Ovary (tissue), 9 donors: ENCODE data around the gene FIZ1. TPM values are rescaled to one million over a fixed set of nuclear protein-coding genes. Genes with fewer than 3 reads are reported as not detected.

Experiments
- DNase-seq, 5 donors: peaks; one replicate each; pipeline ENCODE4 v3.0.0-alpha.2; 2019 to 2020
- H3K27ac ChIP-seq, 2 donors: fragments of 200-600 bp; one replicate each; pipeline versions ENCODE4 v1.5.1 to v1.8.0; 2019 to 2022
- H3K27me3 ChIP-seq: fragments of 200-600 bp; one replicate; pipeline ENCODE4 v1.8.0; 2022
- H3K36me3 ChIP-seq: fragments of 200-600 bp; sonication (generic); one replicate; pipeline ENCODE4 v1.5.1; 2019
- H3K4me1 ChIP-seq: one replicate; pipeline ENCODE4 v1.8.1; 2013; ENCODE audit warnings: mild to moderate bottlenecking, moderate library complexity; ENCODE audit not compliant: insufficient read depth
- H3K4me3 ChIP-seq: fragments of 200-600 bp; sonication (generic); one replicate; pipeline ENCODE4 v1.5.1; 2017
- H3K9me3 ChIP-seq, 2 donors: fragments of 200-600 bp in 1 of 2; sonication (generic) in 1 of 2; one replicate each; pipeline versions ENCODE4 v1.5.1 to v1.8.1; 2013 to 2019; ENCODE audit warnings: mild to moderate bottlenecking in 1 of 2, moderate library complexity in 1 of 2
- EP300 ChIP-seq: sonication (generic); formaldehyde crosslinking; IDR thresholded peaks from one replicate; pipeline ENCODE4 v1.6.1; 2017; ENCODE audit warnings: antibody characterized with exemption
- POLR2A ChIP-seq: fragments of 450-650 bp; IDR thresholded peaks from one replicate; pipeline ENCODE4 v1.6.1; 2017; ENCODE audit warnings: antibody characterized with exemption, mild to moderate bottlenecking, moderate library complexity
- WGBS, 3 donors: extraction: QIAGEN DNeasy Blood & Tissue Kit in 1 of 3; methylation state at CpG; one replicate each; pipeline versions ENCODE4 v1.1.5 to v1.1.7; 2013 to 2017; 5-methylcytosine and 5-hydroxymethylcytosine counted together
- intact Hi-C, 4 donors: fragments of 100-400 bp; cut with DNase I; formaldehyde crosslinking; loops; one replicate each; pipeline versions ENCODE4 v1.11.0 to v1.15.1; 2022 to 2023
- polyA plus RNA-seq, 2 donors: library from polyadenylated mRNA; stranded (reverse); fragments of 200-250 nt in 1 of 2; fragments of 350-450 nt in 1 of 2; fragmentation: Illumina TruSeq in 1 of 2; extraction: RNeasy Lipid Tissue Mini Kit (QIAGEN cat#74804) in 1 of 2; gene quantifications; one replicate each; pipeline ENCODE4 v1.2.3, GENCODE V29; 2013 to 2014
- total RNA-seq, 7 donors: library from RNA; depleted of rRNA in 2 of 7; stranded (reverse); fragments of >200 nt in 2 of 7; fragmentation: NEBNext Ultra II Directional in 3 of 7; extraction: Animal tissue kit (Norgen Biotek cat#: 25700) in 3 of 7; gene quantifications; one replicate each; pipeline versions ENCODE4 v1.1.0 to v1.2.4, GENCODE V29; 2016 to 2023
- TF ChIP-seq, protein P1 (sequence below), 3 donors: fragments of 450-650 bp in 2 of 3; fragments of 200-600 bp in 1 of 3; IDR thresholded peaks; one replicate each; pipeline versions ENCODE4 v1.5.1 to v1.8.0; 2016 to 2022; ENCODE audit warnings: antibody characterized with exemption in 3 of 3, mild to moderate bottlenecking in 1 of 3
- donor health status: DM: no; HTN: no; CAD: no; lungs with moderate emphysema.
- donor health status: DM: no; HTN: no; CAD: no.
- donor health status: Bipolar disorder and iron deficiency.
- donor health status: DM: yes; HTN: yes; CAD: no.
- donor health status: DM: no; HTN: no; CAD: no.
- donor health status: DM: yes; HTN: yes; CAD: no.

The FIZ1 gene
- total and polyA plus RNA-seq, 9 donors: 3.6 to 22.7 (median 13.4) TPM

DNA sequence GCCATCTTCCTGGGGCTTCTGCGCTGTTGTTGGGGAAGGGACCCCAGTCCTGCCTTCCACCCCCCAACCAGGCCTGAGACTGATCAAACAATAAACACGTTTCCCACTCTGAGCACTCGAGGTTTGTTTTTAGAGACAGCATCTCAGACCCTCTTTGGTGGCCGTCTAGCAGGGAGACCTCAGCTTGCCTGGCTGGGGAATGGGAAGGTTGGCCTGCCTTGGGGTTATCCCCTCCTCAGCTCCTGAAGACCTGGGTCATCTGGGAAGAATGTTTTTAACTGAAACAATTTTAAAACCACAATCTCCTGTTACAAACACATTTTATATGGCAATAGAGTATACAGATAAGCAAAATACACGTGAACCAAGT is 46.2 kb upstream of the FIZ1 start:
- intact Hi-C loops: no loop called here
- Histone ChIP-seq H3K27ac (no peak overlapping the region), H3K36me3 (no peaks in the 10 kb centered on the region), H3K4me1 (peaks cover 15% of the 10 kb centered on the region), H3K9me3 (no peaks in the 10 kb centered on the region), H3K4me3 (no peak overlapping the region), H3K27me3 (no peaks in the 10 kb centered on the region)
- DNase-seq: peak in 1 of 5 donors; percentile 26
- TF ChIP-seq EP300 (no peak), POLR2A (no peak)
- TF ChIP-seq, protein P1, sequence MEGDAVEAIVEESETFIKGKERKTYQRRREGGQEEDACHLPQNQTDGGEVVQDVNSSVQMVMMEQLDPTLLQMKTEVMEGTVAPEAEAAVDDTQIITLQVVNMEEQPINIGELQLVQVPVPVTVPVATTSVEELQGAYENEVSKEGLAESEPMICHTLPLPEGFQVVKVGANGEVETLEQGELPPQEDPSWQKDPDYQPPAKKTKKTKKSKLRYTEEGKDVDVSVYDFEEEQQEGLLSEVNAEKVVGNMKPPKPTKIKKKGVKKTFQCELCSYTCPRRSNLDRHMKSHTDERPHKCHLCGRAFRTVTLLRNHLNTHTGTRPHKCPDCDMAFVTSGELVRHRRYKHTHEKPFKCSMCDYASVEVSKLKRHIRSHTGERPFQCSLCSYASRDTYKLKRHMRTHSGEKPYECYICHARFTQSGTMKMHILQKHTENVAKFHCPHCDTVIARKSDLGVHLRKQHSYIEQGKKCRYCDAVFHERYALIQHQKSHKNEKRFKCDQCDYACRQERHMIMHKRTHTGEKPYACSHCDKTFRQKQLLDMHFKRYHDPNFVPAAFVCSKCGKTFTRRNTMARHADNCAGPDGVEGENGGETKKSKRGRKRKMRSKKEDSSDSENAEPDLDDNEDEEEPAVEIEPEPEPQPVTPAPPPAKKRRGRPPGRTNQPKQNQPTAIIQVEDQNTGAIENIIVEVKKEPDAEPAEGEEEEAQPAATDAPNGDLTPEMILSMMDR (IDR thresholded peaks at IDR 0.05): no peak
- 45 to 58% (median 49%) methylated on average over 5 of the region's 5 CpGs for WGBS, 3 donors

DNA sequence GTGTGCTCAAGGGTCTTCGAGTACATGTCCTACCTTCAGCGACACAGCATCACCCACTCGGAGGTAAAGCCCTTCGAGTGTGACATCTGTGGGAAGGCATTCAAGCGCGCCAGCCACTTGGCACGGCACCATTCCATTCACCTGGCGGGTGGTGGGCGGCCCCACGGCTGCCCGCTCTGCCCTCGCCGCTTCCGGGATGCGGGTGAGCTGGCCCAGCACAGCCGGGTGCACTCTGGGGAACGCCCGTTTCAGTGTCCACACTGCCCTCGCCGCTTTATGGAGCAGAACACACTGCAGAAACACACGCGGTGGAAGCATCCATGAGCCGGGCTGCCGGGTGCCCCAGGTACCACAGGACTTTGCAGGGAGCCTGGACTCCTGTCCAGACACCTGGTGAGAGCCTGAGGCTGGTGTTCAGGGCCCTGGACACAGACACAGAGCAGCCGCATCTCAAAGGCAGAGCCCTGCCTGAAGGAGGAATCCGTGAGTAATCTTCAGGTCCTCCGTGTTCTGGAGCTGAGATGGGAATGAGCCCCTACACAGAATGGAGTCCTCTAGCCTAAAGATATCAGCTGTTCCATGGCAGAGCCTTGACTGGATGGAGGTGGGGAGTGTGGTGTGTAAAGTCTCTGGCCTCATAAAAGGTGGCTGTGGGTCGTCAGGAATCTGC is 45.7 kb upstream of the FIZ1 start:
- no peak for TF ChIP-seq EP300
- TF ChIP-seq POLR2A: no peak
- TF ChIP-seq, protein P1 (IDR thresholded peaks at IDR 0.05): no peak
- WGBS, 3 donors: 75 to 86% (median 82%) methylated on average over 28 of the region's 28 CpGs
- Histone ChIP-seq H3K4me1 (peaks cover 18% of the 10 kb centered on the region), H3K36me3 (no peaks in the 10 kb centered on the region), H3K27ac (no peak overlapping the region), H3K4me3 (no peak overlapping the region), H3K9me3 (no peaks in the 10 kb centered on the region), H3K27me3 (no peaks in the 10 kb centered on the region)
- peak in 2 of 5 donors; percentile 49 to 52 for DNase-seq
- intact Hi-C loops: no loop called here

GRCh38 chr19:55644191-55644833 is 45.0 kb upstream of the FIZ1 start:
- TF ChIP-seq, protein P1 (IDR thresholded peaks at IDR 0.05): no peak
- no peak for TF ChIP-seq POLR2A
- TF ChIP-seq EP300: no peak
- intact Hi-C loops: no loop called here
- Histone ChIP-seq H3K27me3 (no peaks in the 10 kb centered on the region), H3K27ac (peak overlapping the region in 1 of 2 donors; percentile 74), H3K4me1 (peaks cover 18% of the 10 kb centered on the region), H3K36me3 (no peaks in the 10 kb centered on the region), H3K9me3 (no peaks in the 10 kb centered on the region), H3K4me3 (peak overlapping the region; percentile 93)
- DNase-seq: no peak
- WGBS, 3 donors: 38 to 42% (median 41%) methylated on average over 12 of the region's 12 CpGs

DNA sequence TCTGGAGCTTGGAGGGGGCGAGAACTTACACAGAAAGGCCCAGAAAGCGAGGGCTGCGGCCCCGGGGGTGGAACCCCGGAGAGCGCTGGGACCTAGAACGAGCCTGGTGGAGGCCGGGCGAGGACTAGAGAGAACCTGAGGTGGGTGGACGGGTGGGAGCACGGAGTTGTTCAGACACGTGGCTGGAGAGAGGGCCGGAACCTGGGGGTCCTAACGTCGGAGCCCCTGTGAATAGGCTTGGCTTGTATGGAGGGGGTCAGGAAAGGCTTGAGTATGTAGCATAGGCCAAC is 44.5 kb upstream of the FIZ1 start:
- Histone ChIP-seq H3K36me3 (no peaks in the 10 kb centered on the region), H3K27ac (peak overlapping the region; percentile 74 to 95), H3K9me3 (no peaks in the 10 kb centered on the region), H3K4me1 (peaks cover 13% of the 10 kb centered on the region), H3K4me3 (peak overlapping the region; percentile 93), H3K27me3 (no peaks in the 10 kb centered on the region)
- no peak for TF ChIP-seq EP300
- TF ChIP-seq, protein P1 (IDR thresholded peaks at IDR 0.05): no peak
- TF ChIP-seq POLR2A: no peak
- WGBS, 3 donors: 0 to 1% (median 1%) methylated on average over 15 of the region's 15 CpGs
- peak in 1 of 5 donors; percentile 48 for DNase-seq
- intact Hi-C loops: no loop called here
